GM21528 (cell line): ENCODE results near the gene C20orf173.
A peak's percentile ranks its signal among the peaks of the same experiment; 100 is the strongest.
"Not testable (repeated sequence)": the region's sequence is repeated elsewhere in the genome, so short reads cannot be mapped to it uniquely, and the experiment has no call there.

Source experiments
- ATAC-seq: cut with Tn5 transposase; IDR thresholded peaks from one replicate; pipeline ENCODE4 v1.9.1; 2021; ENCODE audit warnings: mild to moderate bottlenecking, moderate library complexity; ENCODE audit not compliant: unreplicated experiment, low FRiP score

Gene C20orf173

GRCh38 chr20:35547329-35547728, 17.9 kb upstream of the C20orf173 start:
- ATAC-seq = no peak

GRCh38 chr20:35546127-35546526, 16.7 kb upstream of the C20orf173 start:
- ATAC-seq = no peak

GRCh38 chr20:35544941-35545340, 15.5 kb upstream of the C20orf173 start:
- not testable (repeated sequence) for ATAC-seq

GRCh38 chr20:35544436-35544835, 15.0 kb upstream of the C20orf173 start:
- ATAC-seq = no peak

- ATAC-seq = no peak
Measured at GRCh38 chr20:35542990-35543389, 13.5 kb upstream of the C20orf173 start.

- peak; percentile 91 for ATAC-seq
Measured at GRCh38 chr20:35541783-35542662, 12.6 kb upstream of the C20orf173 start, which contains the start of gene ERGIC3. Gene ERGIC3 (plus strand): TSS chr20:35542078. CDS start chr20:35542098, 20 bp downstream.

GRCh38 chr20:35541118-35541782, 11.8 kb upstream of the C20orf173 start:
- no peak for ATAC-seq

- no peak for ATAC-seq
Measured at GRCh38 chr20:35539756-35540212, 10.3 kb upstream of the C20orf173 start.

GRCh38 chr20:35527122-35527769, 2.2 kb downstream of the C20orf173 start:
- no peak for ATAC-seq

GRCh38 chr20:35525639-35526038, 3.8 kb downstream of the C20orf173 start:
- no peak for ATAC-seq

GRCh38 chr20:35523298-35523888, 6.1 kb downstream of the C20orf173 start:
- no peak for ATAC-seq

GRCh38 chr20:35518955-35519354, 10.5 kb downstream of the C20orf173 start:
- ATAC-seq = no peak

- ATAC-seq = not testable (repeated sequence)
Measured at GRCh38 chr20:35517767-35518166, 11.7 kb downstream of the C20orf173 start.

- no peak for ATAC-seq
Measured at GRCh38 chr20:35517125-35517524, 12.3 kb downstream of the C20orf173 start.

- no peak for ATAC-seq
Measured at GRCh38 chr20:35515949-35516645, 13.4 kb downstream of the C20orf173 start.

- no peak for ATAC-seq
Measured at GRCh38 chr20:35515341-35515740, 14.1 kb downstream of the C20orf173 start.

- no peak for ATAC-seq
Measured at GRCh38 chr20:35514371-35514932, 15.0 kb downstream of the C20orf173 start.

- no peak for ATAC-seq
Measured at GRCh38 chr20:35511814-35512420, 17.5 kb downstream of the C20orf173 start.
